H9 (cell line): ENCODE results near the gene GABARAPL2. TPM values are rescaled to one million over a fixed set of nuclear protein-coding genes. Genes with fewer than 3 reads are reported as not detected.

Source experiments
- DNase-seq: peaks from one replicate; pipeline ENCODE4 v3.0.0-alpha.2; 2017
- H2AFZ ChIP-seq: one replicate; pipeline ENCODE4 v1.6.1; 2013; ENCODE audit warnings: mild to moderate bottlenecking, low read length, control low read depth, moderate library complexity
- H2AK5ac ChIP-seq: 2 replicates; pipeline ENCODE4 v1.6.1; 2013; ENCODE audit warnings: low read length, control low read depth, mixed read lengths; ENCODE audit not compliant: insufficient read length
- H2BK120ac ChIP-seq: one replicate; pipeline ENCODE4 v1.6.1; 2013; ENCODE audit warnings: low read depth, mild to moderate bottlenecking, low read length, control low read depth, inconsistent platforms; ENCODE audit not compliant: poor library complexity, severe bottlenecking
- H2BK12ac ChIP-seq: 2 replicates; pipeline ENCODE4 v1.6.1; 2013; ENCODE audit warnings: low read length, control low read depth, mixed read lengths, low read depth; ENCODE audit not compliant: insufficient read length
- H2BK15ac ChIP-seq: 2 replicates; pipeline ENCODE4 v1.6.1; 2013; ENCODE audit warnings: low read depth, low read length, control low read depth
- H2BK20ac ChIP-seq: one replicate; pipeline ENCODE4 v1.6.1; 2013; ENCODE audit warnings: low read depth, mild to moderate bottlenecking, low read length, control low read depth, inconsistent platforms; ENCODE audit not compliant: poor library complexity, severe bottlenecking
- H2BK5ac ChIP-seq: 2 replicates; pipeline ENCODE4 v1.6.1; 2013; ENCODE audit warnings: low read length, control low read depth, mixed read lengths; ENCODE audit not compliant: insufficient read length
- H3K14ac ChIP-seq: 2 replicates; pipeline ENCODE4 v1.6.1; 2013; ENCODE audit warnings: low read length, control low read depth; ENCODE audit not compliant: insufficient read depth
- H3K18ac ChIP-seq: 2 replicates; pipeline ENCODE4 v1.6.1; 2013; ENCODE audit warnings: low read depth, mild to moderate bottlenecking, mixed read lengths, low read length, control low read depth; ENCODE audit not compliant: insufficient read length
- H3K23ac ChIP-seq: 2 replicates; pipeline ENCODE4 v1.6.1; 2013; ENCODE audit warnings: low read length, control low read depth, mixed read lengths, low read depth; ENCODE audit not compliant: insufficient read length
- H3K23me2 ChIP-seq: 2 replicates; pipeline ENCODE4 v1.6.1; 2013; ENCODE audit warnings: low read depth, mild to moderate bottlenecking, mixed read lengths, low read length, control low read depth; ENCODE audit not compliant: insufficient read length, poor library complexity, severe bottlenecking
- H3K27ac ChIP-seq: 2 replicates; pipeline ENCODE4 v1.5.1; 2013; ENCODE audit warnings: low read length, control low read depth, mixed read lengths, low read depth; ENCODE audit not compliant: insufficient read length
- H3K27me3 ChIP-seq: 2 replicates; pipeline ENCODE4 v1.6.1; 2013; ENCODE audit warnings: low read length, control low read depth, inconsistent platforms; ENCODE audit not compliant: insufficient read depth
- H3K4ac ChIP-seq: 2 replicates; pipeline ENCODE4 v1.6.1; 2013; ENCODE audit warnings: low read depth, mild to moderate bottlenecking, control low read depth, inconsistent platforms, low read length, moderate library complexity
- H3K4me1 ChIP-seq: 2 replicates; pipeline ENCODE4 v1.6.1; 2013; ENCODE audit warnings: low read length, control low read depth, inconsistent platforms; ENCODE audit not compliant: insufficient read depth
- H3K4me2 ChIP-seq: 2 replicates; pipeline ENCODE4 v1.6.1; 2013; ENCODE audit warnings: low read length, control low read depth, mixed read lengths; ENCODE audit not compliant: insufficient read length, insufficient read depth
- H3K56ac ChIP-seq: 2 replicates; pipeline ENCODE4 v1.6.1; 2013; ENCODE audit warnings: low read depth, mild to moderate bottlenecking, mixed read lengths, low read length, control low read depth; ENCODE audit not compliant: insufficient read length
- H3K79me1 ChIP-seq: 2 replicates; pipeline ENCODE4 v1.6.1; 2013; ENCODE audit warnings: low read depth, mild to moderate bottlenecking, moderate library complexity, low read length, control low read depth, inconsistent platforms; ENCODE audit not compliant: insufficient read depth, poor library complexity, severe bottlenecking
- H3K79me2 ChIP-seq: 2 replicates; pipeline ENCODE4 v1.6.1; 2013; ENCODE audit warnings: low read length, control low read depth, inconsistent platforms; ENCODE audit not compliant: insufficient read depth
- H3K9ac ChIP-seq: 2 replicates; pipeline ENCODE4 v1.6.1; 2013; ENCODE audit warnings: low read length, control low read depth, mixed read lengths; ENCODE audit not compliant: insufficient read length; ENCODE audit errors: extremely low read depth
- H3K9me3 ChIP-seq: one replicate; pipeline ENCODE4 v1.6.1; 2013; ENCODE audit warnings: low read depth, low read length, inconsistent platforms; ENCODE audit not compliant: control insufficient read depth
- H3T11ph ChIP-seq: one replicate; pipeline ENCODE4 v1.6.1; 2013; ENCODE audit warnings: mild to moderate bottlenecking, low read length, control low read depth, inconsistent platforms
- H4K20me1 ChIP-seq: one replicate; pipeline ENCODE4 v1.6.1; 2013; ENCODE audit not compliant: control insufficient read depth, insufficient read length, insufficient read depth
- H4K5ac ChIP-seq: 2 replicates; pipeline ENCODE4 v1.6.1; 2013; ENCODE audit warnings: low read depth, mild to moderate bottlenecking, mixed read lengths, low read length, control low read depth; ENCODE audit not compliant: insufficient read length
- H4K8ac ChIP-seq: replicated peaks from 2 replicates; pipeline ENCODE4 v1.6.1; 2013; ENCODE audit warnings: low read length, control low read depth, mixed read lengths, low read depth; ENCODE audit not compliant: insufficient read length
- H4K91ac ChIP-seq: 2 replicates; pipeline ENCODE4 v1.6.1; 2013; ENCODE audit warnings: low read depth, mild to moderate bottlenecking, moderate library complexity, mixed read lengths, low read length, control low read depth; ENCODE audit not compliant: insufficient read length
- H3K27ac Mint-ChIP-seq, 3 experiments: 2 replicates in 2 of 3; 3 replicates in 1 of 3; pipeline ENCODE4 v1.8.0; 2020 to 2021; ENCODE audit warnings: mixed read lengths in 3 of 3, mild to moderate bottlenecking in 1 of 3, moderate library complexity in 1 of 3
- H3K27me3 Mint-ChIP-seq: 2 replicates; pipeline ENCODE4 v1.8.0; 2021; ENCODE audit warnings: low read depth, mild to moderate bottlenecking, moderate library complexity, mixed read lengths
- H3K36me3 Mint-ChIP-seq, 3 experiments: 2 replicates in 2 of 3; 3 replicates in 1 of 3; pipeline ENCODE4 v1.8.0; 2020 to 2021; ENCODE audit warnings: low read depth in 3 of 3, mixed read lengths in 3 of 3; ENCODE audit not compliant: insufficient read depth in 1 of 3
- H3K4me1 Mint-ChIP-seq, 2 experiments: 2 replicates each; pipeline ENCODE4 v1.8.0; 2020; ENCODE audit warnings: mixed read lengths in 2 of 2
- H3K4me3 Mint-ChIP-seq, 2 experiments: 2 replicates in 1 of 2; 3 replicates in 1 of 2; pipeline ENCODE4 v1.8.0; 2020 to 2021; ENCODE audit warnings: mild to moderate bottlenecking in 2 of 2, mixed read lengths in 2 of 2, moderate library complexity in 1 of 2
- H3K9me3 Mint-ChIP-seq, 2 experiments: 2 replicates in 1 of 2; 3 replicates in 1 of 2; pipeline ENCODE4 v1.8.0; 2020; ENCODE audit warnings: mild to moderate bottlenecking in 2 of 2, mixed read lengths in 2 of 2, moderate library complexity in 1 of 2
- WGBS: extraction: QIAGEN DNeasy Blood & Tissue Kit; methylation state at CpG from one replicate; pipeline ENCODE4 v1.1.7; 2013; ENCODE audit warnings: missing lambda C conversion rate, low lambda C conversion rate, mixed read lengths; ENCODE audit not compliant: insufficient read length; ENCODE audit errors: extremely low coverage; 5-methylcytosine and 5-hydroxymethylcytosine counted together
- total RNA-seq: library from RNA; stranded (reverse); gene quantifications from 2 replicates; pipeline ENCODE4 v1.2.1, GENCODE V29; 2021
- TF ChIP-seq, protein P1 (sequence below): fragments of 200-600 bp; sonication (generic); conservative IDR thresholded peaks from 3 replicates; pipeline ENCODE4 v1.8.0; 2021; ENCODE audit warnings: antibody characterized with exemption, mild to moderate bottlenecking

GABARAPL2 gene
- total RNA-seq, 1 experiment from 2014 or later, result 62.6 TPM

GRCh38 chr16:75615619-75616018 is 49.4 kb downstream of the GABARAPL2 start:
- Histone ChIP-seq H2BK5ac (no peak overlapping the region), H4K20me1 (no peaks in the 10 kb centered on the region), H4K5ac (no peak overlapping the region), H3K9me3 (no peaks in the 10 kb centered on the region), H3K4me2 (no peak overlapping the region), H2AK5ac (no peak overlapping the region), H3K18ac (no peak overlapping the region), H3K4ac (no peak overlapping the region), H3K9ac (no peak overlapping the region), H3K23me2 (no peaks in the 10 kb centered on the region), H3K79me1 (no peaks in the 10 kb centered on the region), H2AFZ (no peak overlapping the region), H2BK120ac (no peak overlapping the region), H3T11ph (no peak overlapping the region), H3K23ac (no peak overlapping the region), H4K91ac (no peak overlapping the region), H3K4me1 (no peaks in the 10 kb centered on the region), H3K27ac (no peak overlapping the region), H3K56ac (no peak overlapping the region), H2BK20ac (no peak overlapping the region), H3K27me3 (no peaks in the 10 kb centered on the region), H2BK12ac (no peak overlapping the region), H2BK15ac (no peak overlapping the region), H4K8ac (no peak overlapping the region), H3K79me2 (no peaks in the 10 kb centered on the region), H3K14ac (no peak overlapping the region)
- WGBS, result no CpG with 5 or more reads among the region's 2 CpGs
- Mint-ChIP-seq H3K36me3 (peaks cover 37 to 76% (median 73%) of the 10 kb centered on the region in 3 experiments; a peak in 6 of 7 replicates), H3K9me3 (no peaks in the 10 kb centered on the region), H3K27ac (no peak overlapping the region), H3K4me1 (peaks cover 0 to 1% of the 10 kb centered on the region in 2 experiments; a peak in 2 of 4 replicates), H3K4me3 (no peak overlapping the region), H3K27me3 (no peaks in the 10 kb centered on the region)
- TF ChIP-seq, protein P1, sequence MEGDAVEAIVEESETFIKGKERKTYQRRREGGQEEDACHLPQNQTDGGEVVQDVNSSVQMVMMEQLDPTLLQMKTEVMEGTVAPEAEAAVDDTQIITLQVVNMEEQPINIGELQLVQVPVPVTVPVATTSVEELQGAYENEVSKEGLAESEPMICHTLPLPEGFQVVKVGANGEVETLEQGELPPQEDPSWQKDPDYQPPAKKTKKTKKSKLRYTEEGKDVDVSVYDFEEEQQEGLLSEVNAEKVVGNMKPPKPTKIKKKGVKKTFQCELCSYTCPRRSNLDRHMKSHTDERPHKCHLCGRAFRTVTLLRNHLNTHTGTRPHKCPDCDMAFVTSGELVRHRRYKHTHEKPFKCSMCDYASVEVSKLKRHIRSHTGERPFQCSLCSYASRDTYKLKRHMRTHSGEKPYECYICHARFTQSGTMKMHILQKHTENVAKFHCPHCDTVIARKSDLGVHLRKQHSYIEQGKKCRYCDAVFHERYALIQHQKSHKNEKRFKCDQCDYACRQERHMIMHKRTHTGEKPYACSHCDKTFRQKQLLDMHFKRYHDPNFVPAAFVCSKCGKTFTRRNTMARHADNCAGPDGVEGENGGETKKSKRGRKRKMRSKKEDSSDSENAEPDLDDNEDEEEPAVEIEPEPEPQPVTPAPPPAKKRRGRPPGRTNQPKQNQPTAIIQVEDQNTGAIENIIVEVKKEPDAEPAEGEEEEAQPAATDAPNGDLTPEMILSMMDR, result no peak
- no peak for DNase-seq
